Naive thymus-derived CD4-positive, alpha-beta T cell (primary cell): ENCODE results near the gene NCBP2. TPM values are rescaled to one million over a fixed set of nuclear protein-coding genes. Genes with fewer than 3 reads are reported as not detected.
A peak's percentile ranks its signal among the peaks of the same experiment; 100 is the strongest.

Experiments used
- ATAC-seq: fragments of 150-1000 bp; cut with Tn5 transposase; 2 replicates; pipeline ENCODE4 v1.10.0; 2021; ENCODE audit warnings: mild to moderate bottlenecking, moderate library complexity
- CTCF ChIA-PET: fragments of 350-600 bp; sonication (Branson Sonifier 250); formaldehyde crosslinking; loops from one replicate; lab custom pipeline; 2021; ENCODE audit warnings: antibody characterized with exemption; lab: Charles Lee
- POLR2A ChIA-PET: fragments of 350-600 bp; sonication (Branson Sonifier 250); formaldehyde crosslinking; loops from one replicate; lab custom pipeline; 2021; ENCODE audit warnings: antibody characterized with exemption, inconsistent platforms; lab: Charles Lee
- DNase-seq, 9 donors: peaks; one replicate each; pipeline versions ENCODE4 v3.0.0 to v3.0.0-alpha.2; 2020 to 2022; ENCODE audit warnings: mixed read lengths in 1 of 9
- H3K27ac ChIP-seq: one replicate; pipeline ENCODE4 v1.7.0; 2013; ENCODE audit warnings: mild to moderate bottlenecking, low read depth, low read length, moderate library complexity
- H3K27me3 ChIP-seq, 2 donors: one replicate each; pipeline ENCODE4 v1.7.0; 2013; ENCODE audit warnings: low read length in 2 of 2, mild to moderate bottlenecking in 2 of 2, moderate library complexity in 2 of 2; ENCODE audit not compliant: control insufficient read depth in 2 of 2, insufficient read depth in 2 of 2
- H3K36me3 ChIP-seq, 3 experiments: 1 replicate in 2 of 3; 2 replicates in 1 of 3; pipeline ENCODE4 v1.7.0; 2013; ENCODE audit warnings: low read length in 3 of 3, mild to moderate bottlenecking in 3 of 3, moderate library complexity in 1 of 3; ENCODE audit not compliant: insufficient read depth in 3 of 3, control insufficient read depth in 2 of 3
- H3K4me1 ChIP-seq, 2 donors: one replicate each; pipeline ENCODE4 v1.7.0; 2013; ENCODE audit warnings: low read length in 2 of 2, mild to moderate bottlenecking in 2 of 2, moderate library complexity in 1 of 2; ENCODE audit not compliant: control insufficient read depth in 2 of 2, insufficient read depth in 2 of 2
- H3K4me3 ChIP-seq: 2 replicates; pipeline ENCODE4 v1.7.0; 2013; ENCODE audit warnings: mild to moderate bottlenecking, low read length
- H3K9me3 ChIP-seq, 3 experiments: 1 replicate in 2 of 3; 2 replicates in 1 of 3; pipeline ENCODE4 v1.7.0; 2013; ENCODE audit warnings: low read length in 3 of 3; ENCODE audit not compliant: control insufficient read depth in 2 of 3
- H3K27ac Mint-ChIP-seq, 9 donors: one replicate each; pipeline ENCODE4 v1.8.0; 2020 to 2022; ENCODE audit warnings: mixed read lengths in 9 of 9, mild to moderate bottlenecking in 8 of 9, moderate library complexity in 5 of 9, inconsistent platforms in 2 of 9
- H3K27me3 Mint-ChIP-seq, 5 donors: one replicate each; pipeline ENCODE4 v1.8.0; 2021 to 2022; ENCODE audit warnings: mixed read lengths in 5 of 5, mild to moderate bottlenecking in 1 of 5
- H3K36me3 Mint-ChIP-seq, 5 donors: one replicate each; pipeline ENCODE4 v1.8.0; 2020 to 2022; ENCODE audit warnings: mixed read lengths in 5 of 5, mild to moderate bottlenecking in 3 of 5, inconsistent platforms in 1 of 5
- H3K4me1 Mint-ChIP-seq, 7 donors: one replicate each; pipeline ENCODE4 v1.8.0; 2020 to 2022; ENCODE audit warnings: mixed read lengths in 7 of 7, mild to moderate bottlenecking in 3 of 7, inconsistent platforms in 1 of 7
- H3K4me3 Mint-ChIP-seq, 10 donors: one replicate each; pipeline ENCODE4 v1.8.0; 2020 to 2022; ENCODE audit warnings: mild to moderate bottlenecking in 10 of 10, mixed read lengths in 10 of 10, moderate library complexity in 6 of 10, inconsistent platforms in 2 of 10
- H3K9me3 Mint-ChIP-seq, 11 donors: one replicate each; pipeline ENCODE4 v1.8.0; 2020 to 2022; ENCODE audit warnings: mixed read lengths in 11 of 11, mild to moderate bottlenecking in 4 of 11, inconsistent platforms in 1 of 11, moderate library complexity in 1 of 11
- intact Hi-C, 2 donors: fragments of 100-400 bp; cut with micrococcal nuclease; formaldehyde crosslinking; loops; one replicate each; pipeline ENCODE4 v1.15.1; 2023
- polyA plus RNA-seq, 2 donors: library from polyadenylated mRNA; unstranded; fragments of 300-500 nt; fragmentation: Illumina TruSeq; gene quantifications; one replicate each; pipeline ENCODE4 v1.2.3, GENCODE V29; 2021
- total RNA-seq, 6 experiments: library from RNA in 5 of 6; stranded (reverse) in 5 of 6; gene quantifications; 1 replicate in 5 of 6; 2 replicates in 1 of 6; pipeline ENCODE4 v1.2.3 and lab custom pipeline; 2021 to 2026

Gene NCBP2
- 10 to 100 TPM; 42.9 to 77.3 (median 67.5) TPM for total RNA-seq
- 10 to 100 TPM; 74.3 to 96.9 TPM for polyA plus RNA-seq
- total RNA-seq (lab: John Stamatoyannopoulos, UW): 63.5 reads per million, percentile 76 among the genes with 10 or more reads in this experiment

DNA sequence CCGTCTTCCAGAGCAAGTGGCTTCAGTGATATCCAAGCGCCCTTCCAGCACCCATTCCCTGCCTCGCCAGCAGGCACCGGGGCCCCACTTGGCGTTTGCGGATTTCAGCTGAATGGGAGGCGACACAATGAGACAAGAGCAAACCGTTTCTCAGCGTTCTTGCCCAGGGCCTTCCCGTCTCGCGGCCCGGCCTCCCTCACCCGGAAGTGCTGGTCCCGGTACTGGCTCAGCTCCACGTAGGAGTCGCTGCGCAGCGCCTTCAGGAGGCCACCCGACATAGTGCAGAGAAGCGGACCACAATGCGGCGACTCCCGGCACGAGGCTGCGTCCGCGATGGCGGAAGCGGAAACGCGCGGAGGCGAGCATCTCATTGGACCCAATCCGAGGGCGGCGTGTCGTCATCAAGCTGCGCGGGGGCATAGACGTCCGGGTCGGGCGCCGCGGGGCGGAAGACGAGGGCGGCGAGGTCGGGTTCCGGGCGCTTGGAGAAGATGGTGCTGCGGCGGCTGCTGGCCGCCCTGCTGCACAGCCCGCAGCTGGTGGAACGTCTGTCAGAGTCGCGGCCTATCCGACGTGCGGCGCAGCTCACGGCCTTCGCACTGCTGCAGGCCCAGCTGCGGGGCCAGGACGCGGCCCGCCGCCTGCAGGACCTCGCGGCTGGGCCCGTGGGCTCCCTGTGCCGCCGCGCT lies at the start of gene NCBP2:
Gene NCBP2, minus strand, starts transcription at position 303 of the 689 bp plus-strand sequence. Its CDS starts 25 bp downstream, at position 278.
- peak; percentile 97 for ATAC-seq
- peak within 1 kb of the TSS; percentile 96 to 100 (median 98) for H3K27ac Mint-ChIP-seq
- Histone ChIP-seq H3K27me3 (no peaks in the 10 kb centered on the region), H3K27ac (peak within 1 kb of the TSS; percentile 94), H3K4me3 (peak within 1 kb of the TSS; percentile 100), H3K4me1 (peaks cover 16 to 20% of the 10 kb centered on the region in 2 donors), H3K36me3 (peaks cover 1 to 34% (median 18%) of the 10 kb centered on the region in 3 experiments), H3K9me3 (no peaks in the 10 kb centered on the region)
- H3K27me3 Mint-ChIP-seq: peaks cover 0 to 5% (median 0%) of the 10 kb centered on the region in 5 donors
- ChIA-PET CTCF (interaction anchor here (0.9 to 1.5 kb wide), 5 partner anchors 28 to 510 kb away, joined by 3 to 4 read pairs (median 3); partner anchors contain the start of gene UBXN7), POLR2A (interaction anchor here (0.6 to 2.7 kb wide), 20 partner anchors 9 to 1671 kb away, joined by 3 to 47 read pairs (median 4); partner anchors contain the start of genes FBXO45, PAK2, RNF168 and SENP5)
- intact Hi-C loops: loop anchor here (1.0 to 2.0 kb wide), 12 partner anchors 27 to 624 kb away; partner anchors contain the start of genes CEP19 (in 2 of the 2), FBXO45 (in 2 of the 2), PIGX (in 2 of the 2) and RNF168 (in 2 of the 2)
- H3K36me3 Mint-ChIP-seq: peaks cover 7 to 22% (median 15%) of the 10 kb centered on the region in 5 donors
- H3K4me1 Mint-ChIP-seq: peaks cover 30 to 64% (median 49%) of the 10 kb centered on the region in 7 donors
- peak; percentile 98 to 100 (median 99) for DNase-seq
- peak within 1 kb of the TSS; percentile 94 to 99 (median 98) for H3K4me3 Mint-ChIP-seq
- H3K9me3 Mint-ChIP-seq: peaks cover 0 to 5% (median 0%) of the 10 kb centered on the region in 11 donors

GRCh38 chr3:196991581-196992460 lies 49.5 kb upstream of the NCBP2 start:
- Mint-ChIP-seq H3K27me3 (peaks cover 0 to 5% (median 3%) of the 10 kb centered on the region in 5 donors), H3K27ac (no peak overlapping the region), H3K4me3 (no peak overlapping the region), H3K36me3 (no peaks in the 10 kb centered on the region), H3K9me3 (peaks cover 0 to under 1% (median 0%) of the 10 kb centered on the region in 11 donors), H3K4me1 (no peaks in the 10 kb centered on the region)
- H3K9me3 ChIP-seq: no peaks in the 10 kb centered on the region
- DNase-seq: peak in 1 of 9 donors; percentile 4
- intact Hi-C loops: no loop called here
- H3K27ac ChIP-seq: no peak overlapping the region
- POLR2A ChIA-PET: no interaction called here
- CTCF ChIA-PET: no interaction called here
- H3K4me1 ChIP-seq: no peaks in the 10 kb centered on the region
- H3K4me3 ChIP-seq: no peak overlapping the region
- H3K36me3 ChIP-seq: no peaks in the 10 kb centered on the region
- ATAC-seq: no peak
- H3K27me3 ChIP-seq: no peaks in the 10 kb centered on the region

DNA sequence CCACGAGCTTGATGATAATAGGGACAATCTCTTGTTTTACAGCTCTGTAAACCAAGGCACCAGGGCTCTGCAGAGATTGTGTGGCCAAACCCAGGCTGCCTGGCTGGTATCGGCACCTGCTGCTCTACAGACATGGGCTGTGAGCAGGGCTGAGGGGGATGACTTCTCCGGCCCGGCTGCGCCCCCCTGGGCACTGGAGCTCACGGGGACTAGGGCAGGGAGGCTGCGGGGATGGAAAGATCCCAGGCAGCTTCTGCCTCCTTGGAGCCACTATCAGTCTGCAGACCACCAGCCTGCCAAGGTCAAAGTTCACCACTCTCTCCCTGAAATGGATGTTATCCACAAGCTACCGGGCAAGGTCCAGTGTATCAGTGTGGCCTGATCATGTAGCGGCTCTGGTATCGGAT lies 48.3 kb upstream of the NCBP2 start:
- Mint-ChIP-seq H3K4me1 (no peaks in the 10 kb centered on the region), H3K36me3 (no peaks in the 10 kb centered on the region), H3K9me3 (peaks cover 0 to 1% (median 0%) of the 10 kb centered on the region in 11 donors), H3K27ac (no peak overlapping the region), H3K4me3 (no peak overlapping the region), H3K27me3 (peaks cover 0 to 9% (median 4%) of the 10 kb centered on the region in 5 donors)
- Histone ChIP-seq H3K27me3 (no peaks in the 10 kb centered on the region), H3K27ac (no peak overlapping the region), H3K9me3 (no peaks in the 10 kb centered on the region), H3K4me1 (no peaks in the 10 kb centered on the region), H3K4me3 (no peak overlapping the region), H3K36me3 (no peaks in the 10 kb centered on the region)
- ChIA-PET POLR2A (no interaction called here), CTCF (no interaction called here)
- no peak for ATAC-seq
- no peak for DNase-seq
- intact Hi-C loops: no loop called here

GRCh38 chr3:196989721-196990262 lies 47.5 kb upstream of the NCBP2 start:
- H3K36me3 Mint-ChIP-seq: peaks cover 0 to 3% (median 0%) of the 10 kb centered on the region in 5 donors
- H3K4me3 ChIP-seq: no peak overlapping the region
- no peaks in the 10 kb centered on the region for H3K4me1 ChIP-seq
- H3K4me3 Mint-ChIP-seq: no peak overlapping the region
- CTCF ChIA-PET: no interaction called here
- intact Hi-C loops: no loop called here
- H3K36me3 ChIP-seq: no peaks in the 10 kb centered on the region
- ATAC-seq: no peak
- H3K9me3 Mint-ChIP-seq: peaks cover 0 to 2% (median 0%) of the 10 kb centered on the region in 11 donors
- peak in 1 of 9 donors; percentile 2 for DNase-seq
- no peaks in the 10 kb centered on the region for H3K4me1 Mint-ChIP-seq
- H3K9me3 ChIP-seq: no peaks in the 10 kb centered on the region
- POLR2A ChIA-PET: no interaction called here
- no peaks in the 10 kb centered on the region for H3K27me3 ChIP-seq
- H3K27ac ChIP-seq: no peak overlapping the region
- H3K27me3 Mint-ChIP-seq: peaks cover 4 to 12% (median 6%) of the 10 kb centered on the region in 5 donors
- H3K27ac Mint-ChIP-seq: no peak overlapping the region

- Histone ChIP-seq H3K27me3 (no peaks in the 10 kb centered on the region), H3K9me3 (peaks cover 0 to 1% (median 0%) of the 10 kb centered on the region in 3 experiments), H3K27ac (no peak overlapping the region), H3K4me1 (no peaks in the 10 kb centered on the region), H3K36me3 (no peaks in the 10 kb centered on the region), H3K4me3 (no peak overlapping the region)
- Mint-ChIP-seq H3K27me3 (peaks cover 7 to 20% (median 13%) of the 10 kb centered on the region in 5 donors), H3K4me1 (no peaks in the 10 kb centered on the region), H3K27ac (no peak overlapping the region), H3K9me3 (peaks cover 0 to 10% (median 4%) of the 10 kb centered on the region in 11 donors), H3K4me3 (no peak overlapping the region), H3K36me3 (peaks cover 0 to 6% (median 3%) of the 10 kb centered on the region in 5 donors)
- ChIA-PET CTCF (no interaction called here), POLR2A (no interaction called here)
- intact Hi-C loops: no loop called here
- DNase-seq (no peak), ATAC-seq (no peak)
Measured at GRCh38 chr3:196988241-196989029, 46.1 kb upstream of the NCBP2 start.
